ENCODE data around the gene TPTE. TPM values are rescaled to one million over a fixed set of nuclear protein-coding genes. Genes with fewer than 3 reads are reported as not detected.
"Not testable (repeated sequence)": the region's sequence is repeated elsewhere in the genome, so short reads cannot be mapped to it uniquely, and the experiment has no call there.

Gene TPTE
- total RNA-seq (2014; rRNA removed; shearing (Covaris generic)): not detected in 2 replicates

DNA sequence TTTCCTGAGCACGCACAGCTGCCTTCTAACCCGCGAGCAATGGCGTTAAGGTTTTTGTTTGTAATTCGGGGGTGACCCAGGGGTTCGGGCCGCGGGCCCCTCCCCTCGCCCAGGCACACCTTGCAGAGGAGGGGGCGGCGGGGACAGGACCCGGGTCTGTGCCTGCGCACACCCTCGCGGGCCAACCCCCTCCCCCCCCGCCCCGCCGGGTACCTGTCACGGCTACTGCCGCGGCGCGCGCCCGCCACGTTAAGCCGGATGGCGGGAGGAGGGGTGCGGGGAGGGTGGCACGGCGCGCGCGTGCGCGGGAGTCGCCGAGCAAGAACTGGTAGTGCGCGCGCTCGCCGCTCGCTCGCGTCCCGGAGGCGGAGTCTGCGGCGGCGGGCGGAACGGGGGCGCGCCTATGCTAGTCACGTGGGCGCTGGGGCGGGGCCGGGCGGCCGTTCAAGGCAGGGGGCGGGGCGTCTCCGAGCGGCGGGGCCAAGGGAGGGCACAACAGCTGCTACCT, at the start of gene TPTE:
Gene TPTE (plus strand): TSS at position 493 of the 508 bp plus-strand sequence. CDS start 17,141 bp downstream, outside the sequence.
- no peak for DNase-seq (ENCODE audit: low spot score)

DNA sequence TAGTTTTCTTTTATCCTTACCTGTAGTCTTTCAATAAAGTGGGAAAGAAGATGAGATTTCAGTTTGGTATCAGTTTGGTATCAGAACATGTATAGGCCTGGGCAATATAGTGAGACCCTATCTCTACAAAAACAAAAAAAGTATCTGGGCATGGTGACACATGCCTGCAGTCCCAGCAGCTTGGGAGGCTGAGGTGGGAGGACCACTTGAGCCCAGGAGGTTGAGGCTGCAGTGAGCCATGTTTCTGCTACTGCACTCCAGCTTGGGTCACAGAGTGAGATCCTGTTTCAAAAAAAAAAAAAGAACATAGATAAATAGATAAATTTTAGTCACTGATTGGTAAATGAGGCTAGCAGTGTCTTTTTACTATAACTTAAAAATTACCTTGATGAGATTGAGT, 49.4 kb upstream of the TPTE start:
- not testable (repeated sequence) for DNase-seq (ENCODE audit: low spot score)

DNA sequence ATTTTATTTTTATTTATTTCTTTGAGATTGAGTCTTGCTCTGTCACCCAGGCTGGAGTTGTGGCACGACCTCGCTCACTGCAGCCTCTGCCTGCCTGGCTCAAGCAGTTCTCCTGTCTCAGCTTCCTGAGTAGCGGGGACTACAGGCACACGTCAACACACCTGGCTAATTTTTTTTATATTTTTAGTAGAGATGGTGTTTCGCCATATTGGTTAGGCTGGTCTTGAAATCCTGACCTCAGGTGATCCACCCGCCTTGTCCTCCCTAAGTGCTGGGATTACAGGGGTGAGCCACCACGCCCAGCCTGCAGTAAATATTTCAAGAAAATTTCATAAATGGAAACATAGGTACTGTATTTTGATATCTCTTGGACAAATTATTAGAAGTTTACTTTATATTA, 43.6 kb upstream of the TPTE start:
- not testable (repeated sequence) for DNase-seq (ENCODE audit: low spot score)

DNA sequence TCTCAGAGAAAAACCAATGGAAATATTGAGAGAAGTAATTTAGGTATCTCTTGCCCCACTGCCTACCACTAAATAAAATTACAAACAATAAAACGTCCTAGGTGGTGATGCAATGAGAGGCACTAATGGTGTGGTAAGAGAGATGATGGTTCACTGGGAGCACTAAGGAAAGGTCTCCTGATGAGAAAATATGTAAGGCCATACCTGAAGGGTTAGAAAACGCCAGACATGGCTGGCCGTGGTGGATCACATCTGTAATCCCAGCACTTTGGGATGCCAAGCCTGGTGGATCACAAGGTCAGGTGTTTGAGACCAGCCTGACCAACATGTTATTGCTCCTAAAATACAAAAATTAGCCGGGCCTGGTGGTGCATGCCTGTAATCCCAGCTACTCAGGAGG, 41.5 kb upstream of the TPTE start:
- DNase-seq (ENCODE audit: low spot score): not testable (repeated sequence)

DNA sequence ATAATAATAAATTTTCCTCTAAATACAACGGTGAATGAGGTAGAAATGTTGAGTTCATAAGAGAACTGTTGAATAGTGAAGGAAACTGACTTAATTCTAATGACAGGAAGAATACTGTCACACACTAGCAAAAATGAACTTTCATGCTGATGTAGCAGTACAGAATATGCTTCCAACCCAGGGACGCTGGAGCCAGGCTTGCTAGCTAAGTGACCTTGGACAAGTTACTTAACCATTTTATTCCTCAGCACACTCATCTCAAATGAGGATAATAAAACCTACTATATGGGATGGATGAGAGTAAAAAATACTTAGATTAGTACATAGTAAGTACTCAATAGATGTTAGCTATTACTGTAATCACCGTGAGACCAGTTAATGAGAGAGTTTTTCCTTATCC, 36.5 kb upstream of the TPTE start:
- DNase-seq (ENCODE audit: low spot score): not testable (repeated sequence)

DNA sequence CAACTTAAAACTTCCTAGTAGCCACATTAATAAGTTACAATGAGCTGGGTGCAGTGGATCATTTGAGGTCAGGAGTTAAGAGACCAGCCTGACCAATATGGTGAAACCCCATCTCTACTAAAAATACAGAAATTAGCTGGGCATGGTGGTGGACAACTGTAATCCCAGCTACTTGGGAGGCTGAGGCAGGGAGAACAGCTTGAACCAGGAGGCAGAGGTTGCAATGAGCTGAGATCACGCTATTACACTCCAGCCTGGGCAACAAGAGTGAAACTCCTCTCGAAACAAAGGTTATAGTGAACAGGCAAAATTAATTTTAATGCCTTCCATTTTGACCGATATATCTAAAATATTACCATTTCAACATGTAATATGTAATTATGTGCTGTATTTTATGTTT, 30.9 kb upstream of the TPTE start:
- not testable (repeated sequence) for DNase-seq (ENCODE audit: low spot score)

DNA sequence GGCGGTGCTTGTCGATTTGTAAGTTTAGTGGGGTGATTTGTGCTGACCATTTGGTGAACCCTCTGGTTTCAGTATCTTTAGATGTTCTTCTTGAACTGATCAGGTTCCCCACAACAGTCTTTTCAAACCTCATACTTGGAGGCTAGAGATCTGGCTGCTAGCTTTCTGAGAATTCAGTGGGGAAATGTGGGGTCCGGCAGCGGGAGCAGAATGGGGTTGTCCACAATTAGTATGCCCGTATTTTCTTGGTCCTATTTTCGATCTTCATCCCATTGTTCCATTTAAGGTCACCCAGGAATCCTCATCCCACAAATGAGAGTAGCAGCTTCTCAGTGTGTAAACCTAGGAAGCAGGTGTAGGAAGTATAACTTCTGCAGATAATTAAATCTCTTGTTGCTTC, 10.3 kb upstream of the TPTE start:
- DNase-seq (ENCODE audit: low spot score): no peak

DNA sequence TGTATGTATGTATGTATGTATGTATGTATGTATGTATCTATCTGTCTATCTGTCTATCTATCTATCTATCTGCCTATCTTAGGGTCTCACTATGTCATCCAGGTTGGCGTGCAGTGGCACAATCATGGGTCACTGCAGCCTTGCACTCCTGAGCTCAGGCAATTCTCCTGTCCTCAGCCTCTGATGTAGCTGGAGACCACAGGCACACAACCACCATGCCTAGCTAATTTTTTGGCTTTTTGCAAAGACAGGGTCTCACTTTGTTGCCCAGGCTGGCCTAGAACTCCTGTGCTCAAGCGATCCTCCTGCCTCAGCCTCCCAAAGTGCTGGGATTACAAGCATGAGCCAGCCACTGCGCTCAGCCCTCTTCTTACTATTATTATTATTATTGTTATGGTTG, 4.5 kb upstream of the TPTE start:
- not testable (repeated sequence) for DNase-seq (ENCODE audit: low spot score)

DNA sequence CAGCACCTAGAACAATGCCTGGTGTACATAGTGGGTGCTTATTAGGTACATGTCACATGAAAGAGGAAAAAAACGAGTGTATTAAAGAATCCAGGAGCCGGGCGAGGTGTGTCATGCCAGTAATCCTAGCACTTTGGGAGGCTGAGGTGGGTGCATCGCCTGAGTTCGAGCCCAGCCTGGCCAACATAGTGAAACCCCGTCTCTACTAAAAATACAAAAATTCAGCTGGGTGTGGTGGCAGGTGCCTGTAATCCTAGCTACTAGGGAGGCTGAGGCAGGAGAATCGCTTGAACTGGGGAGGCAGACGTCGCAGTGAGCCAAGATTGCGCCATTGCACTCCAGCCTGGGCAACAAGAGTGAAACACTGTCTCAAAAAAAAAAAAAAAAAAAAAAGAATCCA, 3.5 kb upstream of the TPTE start:
- DNase-seq (ENCODE audit: low spot score): not testable (repeated sequence)

DNA sequence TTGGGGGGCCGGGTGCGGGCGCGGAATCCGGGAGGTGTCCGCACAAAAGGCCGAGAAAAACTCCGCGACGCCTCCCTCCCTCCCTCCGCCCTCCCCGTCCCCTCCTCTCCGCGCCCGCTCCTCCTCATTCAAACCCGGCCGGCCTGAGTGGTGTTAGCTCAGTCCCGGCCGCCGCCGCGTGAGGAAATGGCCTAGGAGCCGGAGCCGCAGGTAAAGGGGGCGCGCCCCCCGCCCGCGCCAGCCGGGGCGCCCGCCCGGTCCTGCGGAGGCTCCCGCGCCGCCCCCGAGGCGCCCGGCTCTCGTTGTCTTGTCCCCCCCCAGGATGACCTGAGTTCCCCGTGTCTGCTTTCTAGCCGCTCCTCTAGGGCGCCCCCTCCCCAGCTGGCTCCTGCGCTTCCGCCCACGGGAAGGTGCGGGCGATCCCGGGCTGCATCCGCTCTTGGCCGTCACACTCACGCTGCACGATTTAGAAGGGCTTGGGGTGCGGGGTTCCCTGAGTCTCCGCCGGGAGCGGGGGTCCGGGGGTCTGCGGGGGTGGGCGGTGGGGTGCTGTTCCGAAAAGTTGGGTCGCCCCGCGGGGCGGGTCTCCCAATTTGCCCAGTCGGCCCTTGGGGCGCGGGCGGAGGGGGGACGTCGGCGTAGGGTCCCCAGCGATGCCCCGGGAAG, 585 bp downstream of the TPTE start:
- DNase-seq (ENCODE audit: low spot score): not testable (repeated sequence)

DNA sequence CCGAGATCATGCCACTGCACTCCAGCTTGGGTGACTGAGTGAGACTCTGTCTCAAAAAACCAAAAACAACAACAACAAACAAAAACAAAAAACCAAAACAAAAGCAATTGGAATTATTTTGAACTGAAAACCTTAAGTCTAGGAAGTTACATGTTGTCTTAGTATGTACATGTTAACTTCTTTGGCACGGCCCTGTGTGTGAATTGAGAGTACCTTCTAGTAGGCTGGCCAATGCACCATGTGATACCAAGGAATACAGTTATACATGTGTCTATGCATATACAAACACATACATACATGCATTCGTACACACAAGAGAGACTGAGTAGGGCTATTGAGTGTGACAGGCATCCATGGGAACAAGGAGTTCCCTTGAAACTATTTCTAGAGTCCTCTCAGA, 18.6 kb downstream of the TPTE start:
- no peak for DNase-seq (ENCODE audit: low spot score)

DNA sequence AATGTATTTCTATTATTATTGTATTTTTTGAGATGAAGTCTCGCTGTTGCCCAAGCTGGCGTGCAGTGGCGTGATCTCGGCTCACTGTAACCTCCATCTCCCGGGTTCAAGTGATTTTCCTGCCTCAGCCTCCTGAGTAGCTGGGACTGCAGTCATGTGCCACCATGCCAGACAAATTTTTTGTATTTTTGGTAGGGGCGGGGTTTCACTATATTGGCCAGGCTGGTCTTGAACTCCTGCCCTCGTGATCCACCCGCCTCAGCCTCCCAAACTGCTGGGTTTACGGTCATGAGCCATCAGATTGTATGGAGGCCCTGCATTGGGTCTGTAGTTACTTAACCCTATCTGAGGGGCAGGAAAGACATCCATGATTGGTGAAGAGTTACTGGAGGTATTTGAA, 23.0 kb downstream of the TPTE start:
- not testable (repeated sequence) for DNase-seq (ENCODE audit: low spot score)

DNA sequence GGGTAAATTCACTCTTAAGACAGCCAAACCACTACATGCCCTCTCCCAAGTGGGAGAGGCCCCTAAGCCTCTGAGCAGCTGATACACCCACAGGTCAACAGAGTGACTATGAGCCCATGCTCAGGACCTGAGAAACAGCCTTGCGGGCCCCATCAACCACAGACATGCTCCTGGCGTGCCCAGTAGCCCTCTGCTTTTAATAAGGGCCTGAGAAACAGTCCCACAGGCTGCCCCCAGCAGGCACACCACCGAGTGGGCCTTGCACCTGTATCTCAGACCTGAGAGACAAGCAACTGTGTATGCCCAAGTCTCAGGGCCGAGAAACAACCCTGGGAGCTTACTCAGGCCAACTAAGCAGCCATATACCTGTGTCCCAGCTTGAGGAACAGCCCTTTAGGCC, 26.5 kb downstream of the TPTE start:
- not testable (repeated sequence) for DNase-seq (ENCODE audit: low spot score)

DNA sequence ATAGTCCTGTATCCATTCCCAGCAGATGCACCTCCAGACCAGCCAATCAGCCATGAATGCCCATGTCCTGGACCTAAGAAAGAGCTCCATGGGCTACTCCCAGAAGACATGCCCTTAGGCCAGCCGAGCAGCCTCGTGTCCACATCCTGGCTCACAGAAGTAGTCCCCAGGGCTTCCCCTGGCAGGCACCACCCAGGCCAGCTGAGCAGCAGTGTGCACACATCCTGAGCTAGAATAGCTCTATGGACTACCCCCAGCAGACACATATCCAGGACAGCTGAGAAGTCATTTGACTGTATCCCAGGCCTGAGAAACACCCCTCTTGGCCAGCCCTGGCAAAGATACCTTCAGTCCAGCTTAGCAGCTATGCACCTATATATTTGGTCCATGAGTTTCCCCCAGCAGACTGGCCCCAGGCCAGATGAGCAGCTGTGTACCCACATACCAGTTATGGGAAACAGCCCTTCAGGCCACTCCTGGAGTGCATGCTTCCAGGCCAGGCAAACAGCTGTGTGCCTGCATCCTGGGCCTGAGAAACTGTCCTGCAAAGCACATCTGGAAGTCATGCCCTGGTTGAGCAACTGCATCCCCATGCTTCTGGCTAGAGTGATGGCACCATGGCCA, 27.1 kb downstream of the TPTE start:
- DNase-seq (ENCODE audit: low spot score): not testable (repeated sequence)

DNA sequence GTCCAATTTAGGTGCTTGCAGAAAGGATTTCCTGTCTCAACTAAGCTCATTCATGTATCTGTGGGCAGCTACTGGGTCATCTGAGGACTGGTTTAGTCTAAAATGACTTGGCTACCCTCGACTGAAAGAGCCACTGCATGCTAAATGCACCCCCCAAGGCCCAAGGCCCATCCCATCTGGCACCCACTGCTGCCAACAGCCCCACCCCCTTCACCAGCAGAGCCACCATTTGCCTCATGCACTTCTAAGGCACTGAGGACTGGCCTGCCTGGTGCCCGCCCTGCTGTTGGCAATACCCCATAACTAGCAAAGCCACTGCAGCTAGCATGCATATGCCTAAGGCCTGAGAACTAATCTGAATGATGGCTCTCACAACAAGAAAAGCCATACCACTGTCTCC, 49.4 kb downstream of the TPTE start:
- DNase-seq (ENCODE audit: low spot score): not testable (repeated sequence)

DNA sequence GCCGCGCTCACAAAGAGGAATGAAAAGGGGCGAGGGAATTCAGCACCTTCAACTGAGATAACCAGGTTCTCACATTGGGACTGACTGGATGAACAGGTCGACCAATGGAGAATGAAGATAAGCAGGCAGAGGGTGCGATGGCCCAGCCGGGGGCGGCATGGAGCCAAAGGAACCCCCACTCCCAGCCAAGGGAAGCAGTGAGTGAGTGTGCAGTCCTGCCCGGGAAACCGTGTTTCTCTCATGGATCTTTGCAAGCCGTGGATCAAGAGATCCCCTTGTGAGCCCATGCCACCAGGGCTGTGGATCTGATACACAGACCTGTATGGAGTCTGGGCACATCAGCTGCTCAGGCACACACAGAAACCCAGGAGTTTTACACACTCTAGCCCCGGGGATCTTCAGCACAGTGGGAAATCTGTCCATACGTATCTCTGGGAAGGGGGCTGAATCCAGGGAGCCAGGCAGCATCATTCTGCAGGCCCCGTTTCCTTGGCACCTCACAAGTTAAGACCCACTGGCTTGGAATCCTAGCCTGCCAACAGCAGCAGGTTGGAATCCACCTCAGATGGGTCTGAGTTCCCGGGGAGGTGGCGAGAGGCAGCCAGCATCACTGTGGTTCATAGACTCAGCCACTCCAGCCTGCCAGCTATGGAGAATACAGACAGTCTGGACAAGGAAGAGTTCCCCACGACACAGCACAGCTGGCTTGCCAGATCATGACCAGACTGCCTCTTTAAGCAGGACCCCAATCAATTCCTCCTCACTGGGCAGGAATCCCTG, 53.3 kb downstream of the TPTE start:
- DNase-seq (ENCODE audit: low spot score): not testable (repeated sequence)

DNA sequence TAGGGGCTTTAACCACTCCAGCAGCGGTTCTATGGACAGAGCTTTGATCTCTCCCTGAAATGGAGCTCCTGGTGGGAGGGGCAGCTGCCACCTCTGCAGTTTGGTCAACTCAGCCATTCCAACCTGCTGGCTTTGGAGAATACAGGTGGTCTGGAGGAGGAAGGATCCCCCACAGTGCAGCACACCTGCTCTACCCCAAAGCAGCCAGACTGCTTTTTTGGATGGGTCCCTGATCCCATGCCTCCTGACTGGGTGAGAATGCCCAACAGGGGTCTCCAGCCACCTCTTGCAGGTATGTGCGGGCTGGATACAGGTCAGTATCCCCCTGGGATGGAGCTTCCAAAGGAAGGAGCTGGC, 53.9 kb downstream of the TPTE start:
- no peak for DNase-seq (ENCODE audit: low spot score)

DNA sequence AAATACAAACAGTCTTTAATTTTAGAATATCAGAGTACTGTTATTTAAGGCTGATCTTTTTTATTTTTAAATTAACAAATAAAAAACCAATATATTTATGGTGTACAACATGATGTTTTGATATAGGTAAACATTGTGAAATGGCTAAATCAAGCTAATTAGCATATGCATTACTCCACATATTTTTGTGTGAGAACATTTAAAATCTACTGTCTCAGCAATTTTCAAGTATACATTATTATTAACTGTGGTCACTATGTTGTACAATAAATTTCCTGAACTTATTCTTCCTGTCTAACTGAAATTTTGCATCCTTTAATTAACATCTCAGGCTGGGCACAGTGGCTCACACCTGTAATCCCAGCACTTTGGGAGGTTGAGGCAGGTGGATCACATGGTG, 57.5 kb downstream of the TPTE start:
- not testable (repeated sequence) for DNase-seq (ENCODE audit: low spot score)

DNA sequence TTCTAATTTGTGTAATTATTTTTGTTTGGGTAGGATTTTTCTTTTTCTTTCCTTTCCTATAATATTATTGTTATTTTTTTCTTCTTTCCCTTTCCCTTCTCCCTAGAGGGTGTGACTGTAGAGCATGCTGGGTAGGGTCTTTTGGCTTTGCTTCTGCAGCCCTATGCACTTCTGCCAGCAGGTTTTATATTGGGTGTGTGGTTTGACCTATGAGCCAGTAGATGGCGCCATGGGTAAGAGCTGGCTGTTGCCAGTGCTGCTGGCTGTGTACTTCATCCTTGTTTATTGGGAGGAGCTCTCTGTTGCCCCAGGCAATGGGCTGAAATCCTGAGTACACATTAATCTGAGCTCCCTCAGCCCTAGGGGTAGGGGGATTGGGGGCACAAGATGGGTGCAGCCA, 67.7 kb downstream of the TPTE start:
- not testable (repeated sequence) for DNase-seq (ENCODE audit: low spot score)

DNA sequence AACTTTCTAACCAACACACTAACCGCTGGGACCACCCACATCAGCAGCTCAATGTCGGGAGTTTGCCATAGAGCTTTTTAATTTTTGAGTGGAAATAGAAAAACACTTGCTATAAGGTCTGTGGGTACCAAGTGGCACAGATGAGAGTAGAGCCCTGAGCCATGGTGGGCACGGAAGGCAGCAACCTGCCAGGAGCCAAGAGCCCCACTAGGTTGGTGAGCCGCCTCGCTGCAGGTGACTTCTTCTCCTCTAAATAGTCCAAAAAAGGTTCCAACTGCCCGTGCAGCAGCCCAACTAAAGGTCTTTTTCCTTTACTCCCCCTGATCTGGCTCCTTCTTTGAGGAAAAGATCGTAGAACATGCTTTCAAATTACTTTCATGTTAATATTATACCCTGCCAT, 85.7 kb downstream of the TPTE start:
- not testable (repeated sequence) for DNase-seq (ENCODE audit: low spot score)

DNA sequence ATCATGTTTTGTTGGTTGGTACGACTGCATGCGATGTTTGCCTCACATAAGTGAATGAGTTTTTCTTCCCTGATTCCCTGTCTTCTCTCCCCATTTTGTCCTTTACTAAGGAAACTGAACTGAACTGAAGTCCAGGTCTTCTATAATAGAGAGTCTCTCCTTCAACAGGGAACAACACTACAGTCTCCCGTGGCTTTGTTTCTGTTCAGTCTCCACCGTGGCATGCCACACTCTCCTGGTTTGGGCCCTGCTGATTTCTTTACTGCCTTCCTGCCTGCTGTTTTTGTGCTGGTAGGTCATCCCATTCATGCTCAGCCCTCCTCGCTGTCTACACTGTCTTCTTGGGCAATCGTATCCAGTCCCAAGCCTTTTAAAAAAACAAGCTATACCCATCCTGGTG, 92.9 kb downstream of the TPTE start:
- DNase-seq (ENCODE audit: low spot score): not testable (repeated sequence)

DNA sequence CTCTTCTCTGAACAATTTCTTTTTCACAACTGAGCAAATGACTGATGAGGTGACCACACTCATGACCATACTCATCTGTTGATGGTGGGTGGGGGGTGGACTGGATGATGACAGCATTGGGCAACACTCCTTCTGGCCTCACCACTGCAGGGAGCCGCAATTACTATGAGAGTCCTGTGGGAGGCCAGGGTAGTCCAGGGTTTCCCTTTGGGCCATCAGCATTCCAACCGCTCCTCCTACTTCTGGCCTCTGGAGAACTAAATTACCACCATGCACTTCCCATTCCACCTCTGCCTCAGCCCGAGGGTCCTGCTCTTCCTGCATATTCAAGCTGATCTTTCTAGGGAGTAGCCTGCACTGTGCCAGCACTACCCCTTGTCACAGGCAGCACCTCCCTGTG, 94.7 kb downstream of the TPTE start:
- not testable (repeated sequence) for DNase-seq (ENCODE audit: low spot score)
